ENCODE data around the gene RPL37A.

- TF ChIP-seq POLR2AphosphoS5 (IDR thresholded peaks at IDR 0.05) (no peak), POLR2A (IDR thresholded peaks at IDR 0.05) (no peak)
Observed at GRCh38 chr2:216505133-216506106, 6.8 kb downstream of the RPL37A start.
